ENCODE results near the gene FANCI. TPM values are rescaled to one million over a fixed set of nuclear protein-coding genes. Genes with fewer than 3 reads are reported as not detected.
A peak's percentile ranks its signal among the peaks of the same experiment; 100 is the strongest.

FANCI gene
- total RNA-seq, 2 donors from 2014 or later = 1.0 to 7.3 TPM

DNA sequence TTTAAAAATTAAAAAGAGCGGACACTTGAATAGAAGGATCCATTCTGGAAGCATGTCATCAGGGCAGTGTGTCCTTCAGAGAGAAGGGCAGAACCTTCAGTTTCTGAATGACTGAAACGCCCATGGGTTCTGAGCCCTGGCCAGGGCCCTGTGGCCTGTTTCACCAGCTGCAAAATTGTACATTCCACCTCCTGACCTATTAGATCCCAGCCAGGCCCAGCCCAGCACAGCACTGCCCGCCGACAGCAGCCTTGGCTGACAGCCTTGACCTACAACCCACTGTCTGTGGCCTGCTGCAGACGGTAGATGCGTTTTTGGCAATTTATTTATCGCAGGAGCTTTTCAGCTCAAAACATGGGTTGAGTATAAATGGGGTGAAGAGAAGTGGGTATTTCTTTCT lies 96.8 kb downstream of the FANCI start:
- Histone ChIP-seq H3K27ac (no peak overlapping the region), H3K27me3 (no peaks in the 10 kb centered on the region), H3K36me3 (replicated peaks in 1 of 2; ENCODE audit: insufficient read depth in 1 of 2, low read depth in 2 of 2) (no peaks in the 10 kb centered on the region), H3K9me3 (no peaks in the 10 kb centered on the region), H3K4me3 (no peak overlapping the region), H3K4me1 (peaks cover 9% of the 10 kb centered on the region)
- intact Hi-C loops (cut with DNase I) = no loop called here
- 66 to 70% methylated on average over 6 to 7 of the region's 7 CpGs for WGBS, 2 donors
- ATAC-seq (no peak), DNase-seq (no peak)
- TF ChIP-seq, protein P1, sequence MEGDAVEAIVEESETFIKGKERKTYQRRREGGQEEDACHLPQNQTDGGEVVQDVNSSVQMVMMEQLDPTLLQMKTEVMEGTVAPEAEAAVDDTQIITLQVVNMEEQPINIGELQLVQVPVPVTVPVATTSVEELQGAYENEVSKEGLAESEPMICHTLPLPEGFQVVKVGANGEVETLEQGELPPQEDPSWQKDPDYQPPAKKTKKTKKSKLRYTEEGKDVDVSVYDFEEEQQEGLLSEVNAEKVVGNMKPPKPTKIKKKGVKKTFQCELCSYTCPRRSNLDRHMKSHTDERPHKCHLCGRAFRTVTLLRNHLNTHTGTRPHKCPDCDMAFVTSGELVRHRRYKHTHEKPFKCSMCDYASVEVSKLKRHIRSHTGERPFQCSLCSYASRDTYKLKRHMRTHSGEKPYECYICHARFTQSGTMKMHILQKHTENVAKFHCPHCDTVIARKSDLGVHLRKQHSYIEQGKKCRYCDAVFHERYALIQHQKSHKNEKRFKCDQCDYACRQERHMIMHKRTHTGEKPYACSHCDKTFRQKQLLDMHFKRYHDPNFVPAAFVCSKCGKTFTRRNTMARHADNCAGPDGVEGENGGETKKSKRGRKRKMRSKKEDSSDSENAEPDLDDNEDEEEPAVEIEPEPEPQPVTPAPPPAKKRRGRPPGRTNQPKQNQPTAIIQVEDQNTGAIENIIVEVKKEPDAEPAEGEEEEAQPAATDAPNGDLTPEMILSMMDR (IDR thresholded peaks at IDR 0.05) = no peak
- no peak for TF ChIP-seq POLR2A (IDR thresholded peaks at IDR 0.05)

GRCh38 chr15:89341316-89342005 lies 97.7 kb downstream of the FANCI start:
- no peak overlapping the region for H3K4me3 ChIP-seq
- DNase-seq = peak in 3 of 4 donors; percentile 59 to 76 (median 66)
- intact Hi-C loops (cut with DNase I) = no loop called here
- no peaks in the 10 kb centered on the region for H3K36me3 ChIP-seq (replicated peaks in 1 of 2; ENCODE audit: insufficient read depth in 1 of 2, low read depth in 2 of 2)
- TF ChIP-seq, protein P1 (IDR thresholded peaks at IDR 0.05) = no peak
- TF ChIP-seq POLR2A (IDR thresholded peaks at IDR 0.05) = no peak
- H3K4me1 ChIP-seq = peaks cover 5% of the 10 kb centered on the region
- ATAC-seq = peak; percentile 66
- no peak overlapping the region for H3K27ac ChIP-seq
- 64 to 75% methylated on average over 5 to 8 of the region's 8 CpGs for WGBS, 2 donors
- H3K27me3 ChIP-seq = no peaks in the 10 kb centered on the region
- H3K9me3 ChIP-seq = no peaks in the 10 kb centered on the region

GRCh38 chr15:89342840-89343239 lies 99.1 kb downstream of the FANCI start:
- no peaks in the 10 kb centered on the region for H3K36me3 ChIP-seq (replicated peaks in 1 of 2; ENCODE audit: insufficient read depth in 1 of 2, low read depth in 2 of 2)
- no peak overlapping the region for H3K4me3 ChIP-seq
- H3K27me3 ChIP-seq = no peaks in the 10 kb centered on the region
- H3K9me3 ChIP-seq = no peaks in the 10 kb centered on the region
- peaks cover 5% of the 10 kb centered on the region for H3K4me1 ChIP-seq
- WGBS, 2 donors = 70 to 78% methylated on average over 2 to 3 of the region's 3 CpGs
- no peak for TF ChIP-seq POLR2A (IDR thresholded peaks at IDR 0.05)
- TF ChIP-seq, protein P1 (IDR thresholded peaks at IDR 0.05) = no peak
- no peak overlapping the region for H3K27ac ChIP-seq
- DNase-seq (no peak), ATAC-seq (no peak)
- intact Hi-C loops (cut with DNase I) = no loop called here

DNA sequence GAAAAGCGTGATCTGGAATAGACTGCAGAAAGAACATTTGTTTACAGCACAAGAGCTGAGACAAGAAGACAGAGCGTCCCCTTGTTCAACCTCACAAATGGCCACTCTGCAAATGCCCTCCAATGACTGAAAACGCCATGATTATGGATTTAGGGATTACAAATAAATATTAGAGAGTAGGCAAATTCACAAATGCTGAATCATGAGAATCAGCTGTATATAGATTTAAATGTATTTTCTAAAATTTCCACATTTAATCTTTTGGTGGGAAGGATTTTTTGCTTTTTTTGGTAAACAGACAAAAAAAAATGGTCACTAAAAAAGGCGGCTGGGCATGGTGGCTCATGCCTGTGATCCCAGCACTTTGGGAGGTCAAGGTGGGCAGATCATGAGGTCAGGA lies 101.5 kb downstream of the FANCI start:
- no peaks in the 10 kb centered on the region for H3K27me3 ChIP-seq
- intact Hi-C loops (cut with DNase I) = no loop called here
- DNase-seq (no peak), ATAC-seq (no peak)
- H3K4me3 ChIP-seq = no peak overlapping the region
- 67 to 79% methylated on average over 4 of the region's 4 CpGs for WGBS, 2 donors
- peaks cover 5% of the 10 kb centered on the region for H3K4me1 ChIP-seq
- TF ChIP-seq POLR2A (IDR thresholded peaks at IDR 0.05) = no peak
- TF ChIP-seq, protein P1 (IDR thresholded peaks at IDR 0.05) = no peak
- no peak overlapping the region for H3K27ac ChIP-seq
- H3K9me3 ChIP-seq = no peaks in the 10 kb centered on the region
- H3K36me3 ChIP-seq (replicated peaks in 1 of 2; ENCODE audit: insufficient read depth in 1 of 2, low read depth in 2 of 2) = no peaks in the 10 kb centered on the region

All from body of pancreas (tissue), 4 donors.